Left colon (tissue), 2 donors: ENCODE results near the gene SIK3. TPM values are rescaled to one million over a fixed set of nuclear protein-coding genes. Genes with fewer than 3 reads are reported as not detected.
"Not testable (repeated sequence)": the region's sequence is repeated elsewhere in the genome, so short reads cannot be mapped to it uniquely, and the experiment has no call there.

ENCODE experiments used
- ATAC-seq: fragments of 200-7000 bp; cut with Tn5 transposase; one replicate; pipeline ENCODE4 v1.9.1; 2020; ENCODE audit warnings: mild to moderate bottlenecking, moderate library complexity
- DNase-seq, 2 donors: peaks; one replicate each; pipeline ENCODE4 v3.0.0-alpha.2; 2020
- intact Hi-C, 2 donors: fragments of 100-400 bp; cut with DNase I in 1 of 2; cut with micrococcal nuclease in 1 of 2; formaldehyde crosslinking; loops; one replicate each; pipeline versions ENCODE4 v1.11.2 to v1.14.0; 2022; cut with DNase I, micrococcal nuclease
- total RNA-seq, 2 donors: library from RNA; stranded (reverse); fragmentation: NEBNext Ultra II Directional; extraction: Animal tissue kit (Norgen Biotek cat#: 25700); gene quantifications; one replicate each; pipeline ENCODE4 v1.2.1, GENCODE V29; 2021
- donor health status: DM: no; HTN: no; CAD: no.
- donor health status: DM: yes; HTN: yes; CAD: no.

SIK3 gene
- total RNA-seq, 2 donors from 2014 or later, result 35.3 to 39.0 TPM

DNA sequence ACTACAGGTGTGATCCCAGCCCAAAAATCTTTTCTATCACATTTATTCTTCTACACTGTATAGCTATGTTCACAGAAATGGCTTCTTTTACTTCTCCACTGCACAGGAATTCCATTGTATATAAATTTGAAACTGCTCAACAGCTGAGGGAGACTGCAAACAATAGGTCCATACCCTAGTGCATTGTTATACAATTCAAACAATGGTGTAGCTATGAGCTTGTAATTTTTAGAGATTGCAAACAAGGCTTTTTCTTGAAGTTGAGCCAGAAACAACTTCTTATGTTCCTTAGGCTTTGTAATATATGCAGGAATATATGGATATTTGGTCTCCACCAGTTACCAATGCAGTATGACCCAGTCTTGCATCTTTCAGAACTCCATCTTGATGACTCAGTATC is 19.5 kb upstream of the SIK3 start:
- DNase-seq (no peak), ATAC-seq (no peak)
- intact Hi-C loops, result no loop called here

DNA sequence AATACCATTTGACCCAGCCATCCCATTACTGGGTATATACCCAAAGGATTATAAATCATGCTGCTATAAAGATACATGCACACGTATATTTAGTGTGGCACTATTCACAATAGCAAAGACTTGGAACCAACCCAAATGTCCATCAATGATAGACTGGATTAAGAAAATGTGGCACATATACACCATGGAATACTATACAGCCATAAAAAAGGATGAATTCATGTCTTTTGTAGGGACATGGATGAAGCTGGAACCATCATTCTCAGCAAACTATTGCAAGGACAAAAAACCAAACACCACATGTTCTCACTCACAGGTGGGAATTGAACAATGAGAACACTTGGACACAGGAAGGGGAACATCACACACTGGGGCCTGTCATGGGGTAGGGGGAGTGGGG is 14.7 kb upstream of the SIK3 start:
- DNase-seq, intact Hi-C loops, ATAC-seq: not testable (repeated sequence)

DNA sequence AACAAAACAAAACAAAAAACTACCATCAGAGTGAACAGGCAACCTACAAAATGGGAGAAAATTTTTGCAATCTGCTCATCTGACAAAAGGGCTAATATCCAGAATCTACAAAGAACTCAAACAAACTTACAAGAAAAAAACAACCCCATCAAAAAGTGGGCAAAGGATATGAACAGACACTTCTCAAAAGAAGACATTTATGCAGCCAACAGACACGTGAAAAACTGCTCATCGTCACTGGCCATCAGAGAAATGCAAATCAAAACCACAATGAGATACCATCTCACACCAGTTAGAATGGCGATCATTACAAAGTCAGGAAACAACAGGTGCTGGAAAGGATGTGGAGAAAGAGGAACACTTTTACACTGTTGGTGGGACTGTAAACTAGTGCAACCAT is 14.3 kb upstream of the SIK3 start:
- ATAC-seq, intact Hi-C loops, DNase-seq: not testable (repeated sequence)

DNA sequence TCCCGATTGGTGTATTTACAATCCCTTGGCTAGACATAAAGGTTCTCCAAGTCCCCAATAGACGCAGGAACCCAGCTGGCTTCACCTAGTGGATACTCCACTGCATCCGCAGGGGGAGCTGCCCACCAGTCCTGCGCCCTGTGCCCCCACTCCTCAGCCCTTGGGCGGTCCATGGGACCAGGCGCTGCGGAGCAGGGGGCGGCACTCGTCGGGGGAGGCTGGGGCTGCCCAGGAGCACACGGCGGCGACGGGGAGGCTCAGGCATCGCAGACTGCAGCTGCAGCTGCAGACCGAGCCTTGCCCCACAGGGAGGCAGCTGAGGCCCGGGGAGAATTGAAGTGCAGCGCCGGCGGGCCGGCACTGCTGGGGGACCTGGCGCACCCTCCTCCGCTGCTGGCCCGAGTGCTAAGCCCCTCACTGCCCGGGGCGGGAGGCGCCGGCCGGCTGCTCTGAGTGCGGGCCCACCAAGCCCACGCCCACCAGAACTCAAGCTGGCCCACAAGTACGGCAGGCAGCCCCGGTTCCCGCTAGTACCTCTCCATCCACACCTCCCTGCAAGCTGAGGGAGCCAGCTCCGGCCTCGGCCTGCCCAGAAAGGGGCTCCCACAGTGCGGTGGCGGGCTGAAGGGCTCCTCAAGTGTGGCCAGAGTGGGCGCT is 12.2 kb upstream of the SIK3 start:
- DNase-seq (no peak), ATAC-seq (no peak)
- intact Hi-C loops, result no loop called here

DNA sequence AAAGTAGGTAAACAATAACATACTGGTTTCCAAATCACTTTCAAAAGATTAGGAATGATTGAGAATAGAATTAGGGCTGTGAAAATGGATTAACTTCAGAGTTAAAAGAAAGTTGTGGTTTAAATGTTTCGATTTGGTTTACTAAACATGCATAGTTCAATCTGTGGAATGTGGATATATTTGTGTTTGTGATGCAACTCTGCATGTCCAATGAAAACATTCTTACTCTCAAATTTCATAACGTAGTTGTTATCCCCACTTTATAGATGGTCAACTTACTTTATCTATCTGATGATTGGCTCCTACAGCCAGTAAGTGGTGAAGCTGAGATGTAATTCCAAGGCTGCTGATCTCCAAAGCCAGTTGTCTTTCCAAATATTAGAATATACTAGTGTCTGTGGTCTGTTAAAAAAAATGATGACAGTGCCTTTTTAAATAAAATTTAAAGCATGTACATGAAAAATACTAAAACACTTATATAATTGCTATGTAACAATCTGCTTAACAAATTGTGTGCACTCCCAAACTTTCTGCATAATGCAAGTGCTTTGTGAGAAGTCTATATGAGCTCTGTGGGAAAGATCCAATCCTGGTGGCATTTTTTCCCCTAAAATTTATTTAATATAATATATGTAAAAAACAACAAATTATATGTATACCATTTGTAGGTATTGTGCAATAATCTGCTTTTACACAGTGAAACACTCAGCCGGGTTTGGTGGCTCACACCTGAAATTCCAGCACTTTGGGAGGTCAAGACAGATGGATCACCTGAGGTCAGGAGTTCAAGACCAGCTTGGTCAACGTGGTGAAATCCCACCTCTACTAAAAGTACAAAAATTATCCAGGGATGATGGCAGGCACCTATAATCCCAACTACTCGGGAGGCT is 9.7 kb upstream of the SIK3 start:
- ATAC-seq, result no peak
- intact Hi-C loops, result loop anchor here (5.0 to 10.0 kb wide), 3 partner anchors 223 to 316 kb away; partner anchors contain the start of gene APOA5 (in 2 of the 2)
- no peak for DNase-seq

GRCh38 chr11:117100556-117100955 is 2.3 kb upstream of the SIK3 start:
- no peak for DNase-seq
- ATAC-seq, result no peak
- intact Hi-C loops, result loop anchor here in 1 of 2 donors (10.0 kb wide), 2 partner anchors 216 to 306 kb away; partner anchors contain the start of gene APOA5

- intact Hi-C loops, result loop anchor here (5.0 to 10.0 kb wide), 3 partner anchors 128 to 305 kb away; partner anchors contain the start of gene APOA5 (in 1 of the 2)
- DNase-seq (no peak), ATAC-seq (no peak)
Measured at GRCh38 chr11:117099696-117100095, 1.5 kb upstream of the SIK3 start.

DNA sequence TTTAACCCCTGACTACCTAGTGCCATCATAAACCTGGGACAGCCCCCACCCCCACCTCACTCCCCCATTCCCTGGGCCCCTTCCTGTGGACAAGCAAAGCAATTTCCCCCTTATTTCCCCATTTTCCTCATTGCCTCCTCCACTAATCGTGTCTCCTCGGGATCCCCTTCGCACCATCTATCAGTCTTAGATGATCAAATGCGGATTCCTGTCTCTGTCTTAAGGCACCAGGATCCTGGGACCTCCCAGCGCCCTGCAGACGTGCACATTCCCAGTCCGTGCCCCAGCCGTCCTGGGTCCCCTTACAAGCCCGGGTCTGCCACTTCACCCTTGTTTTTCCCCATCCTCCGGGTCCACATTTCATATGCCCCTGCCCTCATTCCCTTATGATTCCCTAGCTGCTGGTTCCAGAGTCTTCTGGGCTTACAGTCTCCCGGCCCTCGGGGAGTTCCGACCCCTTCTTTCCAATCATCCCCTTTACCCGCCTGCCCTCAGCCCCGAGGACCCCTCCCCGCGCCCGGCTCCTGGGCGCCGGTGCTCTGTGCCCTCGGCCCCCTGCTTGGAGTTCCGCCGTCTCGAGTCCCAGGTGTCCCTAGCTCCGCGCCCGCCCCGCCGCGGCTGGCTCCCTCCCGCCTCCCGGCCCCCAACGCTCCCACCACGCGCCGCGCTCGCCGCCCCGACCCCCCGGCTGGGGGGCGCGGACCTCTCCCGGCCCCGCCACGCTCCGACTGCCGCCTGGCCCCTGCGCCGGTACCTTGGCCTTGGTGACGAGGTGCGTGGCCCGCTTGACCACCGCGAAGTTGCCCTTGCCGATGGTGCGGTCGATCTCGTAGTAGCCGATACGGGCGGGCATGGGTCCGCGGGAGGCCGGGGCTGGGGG is 599 bp downstream of the SIK3 start:
- peak; percentile 34 for ATAC-seq
- intact Hi-C loops, result loop anchor here in 1 of 2 donors (5.0 kb wide), 1 partner anchor 130 kb away; no protein-coding TSS in a partner anchor
- peak; percentile 34 to 68 for DNase-seq

GRCh38 chr11:117097014-117097388 is 1.2 kb downstream of the SIK3 start:
- ATAC-seq, result no peak
- intact Hi-C loops, result loop anchor here in 1 of 2 donors (5.0 kb wide), 1 partner anchor 130 kb away; no protein-coding TSS in a partner anchor
- no peak for DNase-seq

- intact Hi-C loops, result loop anchor here in 1 of 2 donors (5.0 kb wide), 1 partner anchor 131 kb away; no protein-coding TSS in a partner anchor
Measured at GRCh38 chr11:117096201-117096991, 1.8 kb downstream of the SIK3 start.

GRCh38 chr11:117095284-117096161 is 2.7 kb downstream of the SIK3 start:
- intact Hi-C loops, result loop anchor here in 1 of 2 donors (5.0 kb wide), 1 partner anchor 132 kb away; no protein-coding TSS in a partner anchor

More at GRCh38 chr11:117096201-117096991, 1.8 kb downstream of the SIK3 start:
- peak; percentile 5 for ATAC-seq
- peak; percentile 25 to 31 for DNase-seq

DNA sequence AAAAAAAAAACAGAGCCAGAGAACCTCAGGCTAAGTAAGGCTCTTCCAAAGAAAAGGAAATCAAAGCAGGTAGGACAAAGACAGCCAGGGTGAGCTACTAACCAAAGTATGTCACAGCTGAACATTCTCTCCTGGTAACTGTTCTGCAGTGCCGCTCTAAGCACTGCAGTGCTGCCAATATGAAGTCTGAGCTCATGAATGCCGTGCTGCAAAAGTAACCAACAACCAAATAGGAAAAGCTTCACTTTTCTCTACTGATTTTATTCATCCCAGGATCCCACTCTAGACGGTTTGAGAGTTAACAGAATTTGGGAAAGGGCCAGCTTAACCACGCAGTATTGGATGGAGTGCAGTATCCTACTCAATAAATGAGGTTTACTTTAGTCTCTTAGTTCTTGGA is 3.5 kb downstream of the SIK3 start:
- intact Hi-C loops, result loop anchor here in 1 of 2 donors (5.0 kb wide), 1 partner anchor 133 kb away; no protein-coding TSS in a partner anchor
- ATAC-seq, result no peak
- no peak for DNase-seq

More at GRCh38 chr11:117095284-117096161, 2.7 kb downstream of the SIK3 start:
- DNase-seq (no peak), ATAC-seq (peak; percentile 19)

- no peak for DNase-seq
- intact Hi-C loops, result no loop called here
- no peak for ATAC-seq
Measured at GRCh38 chr11:117092951-117093590, 5.2 kb downstream of the SIK3 start.

- no peak for DNase-seq
- intact Hi-C loops, result no loop called here
- ATAC-seq, result no peak
Measured at GRCh38 chr11:117091753-117092477, 6.3 kb downstream of the SIK3 start.

DNA sequence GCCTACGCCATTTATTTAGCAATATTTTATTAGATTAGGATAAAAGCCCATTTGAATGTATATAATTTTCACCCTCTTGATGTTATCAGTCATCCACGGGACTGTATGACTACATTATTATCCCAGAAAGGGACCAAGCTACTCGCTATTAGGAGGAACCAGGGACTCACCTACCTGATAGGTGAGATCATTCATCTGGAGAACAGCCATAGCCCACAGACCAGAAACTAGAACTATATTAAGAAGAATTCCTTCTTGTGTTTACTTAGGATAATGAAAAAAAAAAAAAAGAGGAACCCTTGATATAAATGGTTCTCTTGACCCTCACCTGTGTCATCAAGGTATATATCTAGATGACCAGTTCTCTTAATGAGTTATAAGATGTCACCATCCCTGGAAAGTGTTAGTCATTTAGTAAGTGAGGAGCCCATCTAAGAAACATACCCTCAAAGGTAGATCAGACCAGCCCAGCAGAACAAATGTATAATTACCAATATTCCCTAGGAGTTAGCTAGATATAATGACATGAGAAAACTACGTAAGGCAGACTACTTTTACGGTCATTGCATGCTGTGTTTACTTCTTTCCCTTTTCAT is 8.0 kb downstream of the SIK3 start:
- DNase-seq, result no peak
- intact Hi-C loops, result no loop called here
- ATAC-seq, result no peak
